Measurements from ENCODE around the gene SPAG8.
A peak's percentile ranks its signal among the peaks of the same experiment; 100 is the strongest.

SPAG8 gene

DNA sequence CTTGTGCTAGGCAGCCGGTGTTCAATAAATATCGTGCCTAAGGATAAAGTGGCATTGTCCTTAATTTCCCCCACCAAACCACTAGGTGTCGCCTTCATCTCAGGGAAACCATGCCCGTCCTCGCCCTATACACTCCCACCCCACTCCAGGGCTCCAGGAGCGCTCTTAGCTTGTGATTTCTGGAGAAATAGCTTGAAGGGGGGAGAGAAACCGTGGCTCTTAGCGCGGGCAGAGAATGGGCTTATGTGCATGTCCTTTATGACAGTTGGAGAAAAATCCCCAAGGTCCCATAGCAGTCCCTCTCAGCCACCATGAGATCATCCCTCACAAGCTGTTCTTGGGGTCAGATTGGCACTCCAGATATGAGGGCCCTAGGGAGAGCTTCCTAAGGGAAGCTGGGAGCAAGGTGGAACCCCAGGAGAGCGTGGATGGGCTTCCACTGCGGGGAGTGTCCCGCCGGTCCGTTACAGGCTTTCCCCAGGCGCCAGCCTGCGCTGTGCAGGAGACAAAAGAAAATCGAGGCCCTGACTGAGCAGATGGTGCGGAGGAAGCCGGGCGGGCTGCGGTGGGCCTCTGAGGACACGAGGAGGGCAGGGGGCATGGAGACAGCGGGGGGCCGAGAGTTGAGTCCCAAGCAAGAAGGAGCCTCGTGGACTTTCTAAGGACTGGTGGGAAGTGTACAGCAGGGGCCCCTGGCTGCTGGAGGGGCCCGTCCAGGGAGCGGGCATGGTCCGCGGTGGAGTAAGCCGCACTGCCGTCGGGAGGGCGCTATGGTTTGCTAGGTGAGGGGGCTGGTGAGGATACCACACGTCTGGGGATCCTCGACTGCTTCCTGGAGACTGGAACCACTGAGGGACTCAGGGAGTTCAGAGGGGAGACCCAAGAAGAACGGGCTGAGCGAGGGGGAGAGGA lies 21.4 kb downstream of the SPAG8 start:
- no peaks in the 10 kb centered on the region for H3K36me3 ChIP-seq (ENCODE audit: insufficient read depth, low read length)
- no peaks in the 10 kb centered on the region for H3K9me3 ChIP-seq (ENCODE audit: control insufficient read depth, insufficient read depth, low read length)
- peak overlapping the region; percentile 38 for H3K9ac ChIP-seq (ENCODE audit: low read depth, low read length)
- peaks cover 4% of the 10 kb centered on the region; the same call in 1 of the 2 replicates for H3K4me1 ChIP-seq (ENCODE audit: insufficient read depth, low read length)

DNA sequence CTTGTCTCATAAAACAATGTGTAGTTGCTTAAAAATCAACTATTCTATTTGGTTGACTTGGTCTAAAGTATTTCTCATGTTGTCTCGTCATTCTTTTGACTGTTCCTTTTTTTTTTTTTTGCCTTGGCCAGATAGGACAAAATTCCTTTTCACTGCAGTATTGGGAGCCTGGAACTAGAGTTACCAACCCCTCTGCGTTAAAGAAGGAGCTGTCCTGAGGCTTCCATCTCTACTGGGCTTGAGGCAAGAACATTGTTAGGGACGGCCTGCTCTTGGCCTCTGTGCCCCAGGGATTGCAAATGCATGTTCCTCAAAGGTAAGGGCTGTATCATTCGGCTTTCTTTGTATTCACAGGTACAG lies 22.1 kb downstream of the SPAG8 start:
- no peaks in the 10 kb centered on the region; the same call in 1 of the 2 replicates for H3K9me3 ChIP-seq (ENCODE audit: control insufficient read depth, insufficient read depth, low read length)
- H3K9ac ChIP-seq (ENCODE audit: low read depth, low read length): no peak overlapping the region
- no peaks in the 10 kb centered on the region for H3K36me3 ChIP-seq (ENCODE audit: insufficient read depth, low read length)
- peaks cover 4% of the 10 kb centered on the region; the same call in 1 of the 2 replicates for H3K4me1 ChIP-seq (ENCODE audit: insufficient read depth, low read length)

DNA sequence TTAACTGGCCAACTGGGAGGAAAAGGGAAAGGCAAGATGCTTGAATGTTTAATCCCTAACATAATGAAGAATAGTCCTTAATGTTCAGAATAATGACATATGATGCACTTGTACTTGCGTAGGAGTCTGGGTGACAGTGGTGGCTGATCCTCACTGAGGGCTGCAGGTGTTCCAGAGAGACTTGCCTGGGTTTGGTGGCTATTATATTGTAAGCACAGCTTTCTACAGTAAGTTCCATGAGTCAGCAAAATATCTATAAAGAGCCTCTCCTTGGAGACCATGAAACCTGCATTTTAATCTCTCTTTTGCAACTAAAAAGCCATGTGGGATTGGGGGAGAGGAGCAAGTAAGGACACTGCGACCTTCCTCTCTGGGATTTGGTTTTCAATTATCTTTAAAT lies 22.5 kb downstream of the SPAG8 start:
- Histone ChIP-seq H3K4me1 (ENCODE audit: insufficient read depth, low read length) (peaks cover 4% of the 10 kb centered on the region; the same call in 1 of the 2 replicates), H3K9me3 (ENCODE audit: control insufficient read depth, insufficient read depth, low read length) (no peaks in the 10 kb centered on the region; the same call in 1 of the 2 replicates), H3K9ac (ENCODE audit: low read depth, low read length) (no peak overlapping the region), H3K36me3 (ENCODE audit: insufficient read depth, low read length) (no peaks in the 10 kb centered on the region)

DNA sequence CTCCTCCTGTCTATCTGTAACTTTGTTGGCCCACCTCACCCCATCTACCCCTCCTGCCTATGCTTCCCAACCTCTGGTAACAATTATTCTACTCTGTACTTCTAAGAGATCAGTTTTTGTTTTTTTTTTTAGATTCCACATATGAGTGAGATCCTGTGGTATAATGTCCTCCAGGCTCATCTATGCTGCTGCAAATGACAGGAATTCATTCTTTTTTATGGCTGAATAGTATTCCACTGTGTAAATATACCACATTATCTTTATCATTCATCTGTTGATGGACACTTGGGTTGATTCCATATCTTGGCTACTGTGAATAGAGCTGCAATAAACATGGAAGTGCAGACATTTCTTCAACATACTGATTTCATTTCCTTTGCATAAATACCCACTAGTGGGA lies 28.6 kb downstream of the SPAG8 start:
- no peaks in the 10 kb centered on the region for H3K4me1 ChIP-seq (ENCODE audit: insufficient read depth, low read length)
- H3K9ac ChIP-seq (ENCODE audit: low read depth, low read length): no peak overlapping the region
- no peaks in the 10 kb centered on the region for H3K36me3 ChIP-seq (ENCODE audit: insufficient read depth, low read length)
- no peaks in the 10 kb centered on the region; the same call in 1 of the 2 replicates for H3K9me3 ChIP-seq (ENCODE audit: control insufficient read depth, insufficient read depth, low read length)

DNA sequence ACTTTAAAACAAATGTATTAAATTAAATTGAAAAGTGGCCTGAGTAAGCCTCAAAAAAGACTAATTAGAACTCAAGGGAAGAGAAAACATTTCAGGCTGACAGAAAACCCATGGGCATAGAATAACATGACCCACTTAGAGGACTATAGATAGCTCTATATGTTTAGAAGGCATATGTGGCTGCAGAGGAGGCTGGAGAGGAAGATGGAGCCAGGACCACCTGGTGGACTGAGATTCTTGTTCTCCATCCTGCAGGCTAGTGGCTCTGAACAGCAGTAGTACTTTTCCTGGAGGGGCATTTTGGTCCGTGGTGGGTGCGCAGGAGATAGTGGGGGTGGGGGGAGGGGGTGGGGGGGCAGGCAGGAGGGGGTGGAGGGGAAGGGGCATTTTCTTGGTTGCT lies 31.0 kb downstream of the SPAG8 start:
- no peak overlapping the region for H3K9ac ChIP-seq (ENCODE audit: low read depth, low read length)
- H3K4me1 ChIP-seq (ENCODE audit: insufficient read depth, low read length): peaks cover 1% of the 10 kb centered on the region; the same call in 1 of the 2 replicates
- H3K9me3 ChIP-seq (ENCODE audit: control insufficient read depth, insufficient read depth, low read length): no peaks in the 10 kb centered on the region; the same call in 1 of the 2 replicates
- H3K36me3 ChIP-seq (ENCODE audit: insufficient read depth, low read length): no peaks in the 10 kb centered on the region

- no peaks in the 10 kb centered on the region for H3K36me3 ChIP-seq (ENCODE audit: insufficient read depth, low read length)
- no peaks in the 10 kb centered on the region for H3K9me3 ChIP-seq (ENCODE audit: control insufficient read depth, insufficient read depth, low read length)
- H3K9ac ChIP-seq (ENCODE audit: low read depth, low read length): no peak overlapping the region
- H3K4me1 ChIP-seq (ENCODE audit: insufficient read depth, low read length): peaks cover 14% of the 10 kb centered on the region; the same call in 1 of the 2 replicates
Measured at GRCh38 chr9:35778496-35778895, 33.6 kb downstream of the SPAG8 start.

- peaks cover 14% of the 10 kb centered on the region; the same call in 1 of the 2 replicates for H3K4me1 ChIP-seq (ENCODE audit: insufficient read depth, low read length)
- H3K9ac ChIP-seq (ENCODE audit: low read depth, low read length): no peak overlapping the region
- no peaks in the 10 kb centered on the region for H3K36me3 ChIP-seq (ENCODE audit: insufficient read depth, low read length)
- no peaks in the 10 kb centered on the region for H3K9me3 ChIP-seq (ENCODE audit: control insufficient read depth, insufficient read depth, low read length)
Measured at GRCh38 chr9:35776018-35776417, 36.0 kb downstream of the SPAG8 start.

- peaks cover 14% of the 10 kb centered on the region; the same call in 1 of the 2 replicates for H3K4me1 ChIP-seq (ENCODE audit: insufficient read depth, low read length)
- no peaks in the 10 kb centered on the region for H3K36me3 ChIP-seq (ENCODE audit: insufficient read depth, low read length)
- no peak overlapping the region for H3K9ac ChIP-seq (ENCODE audit: low read depth, low read length)
- H3K9me3 ChIP-seq (ENCODE audit: control insufficient read depth, insufficient read depth, low read length): no peaks in the 10 kb centered on the region
Measured at GRCh38 chr9:35774907-35775635, 37.0 kb downstream of the SPAG8 start.

DNA sequence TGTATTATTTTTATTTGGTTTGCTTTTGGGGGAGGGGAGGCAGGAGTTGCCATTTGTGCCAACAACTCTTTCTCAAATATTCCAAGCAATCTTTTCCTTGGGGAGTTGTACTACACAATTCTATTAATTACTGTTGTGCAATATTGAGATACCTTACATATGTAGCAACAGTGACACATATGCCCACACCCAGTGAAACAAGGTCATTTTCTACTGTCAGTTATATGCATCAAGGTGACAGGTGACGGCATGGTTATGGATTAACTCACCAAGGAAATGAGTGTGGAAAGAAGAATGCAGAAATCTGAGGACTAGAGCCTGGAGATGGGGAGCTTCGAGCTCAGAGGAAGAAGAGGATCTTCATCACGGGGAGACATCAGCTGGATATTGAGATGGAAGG lies 40.1 kb downstream of the SPAG8 start:
- H3K9me3 ChIP-seq (ENCODE audit: control insufficient read depth, insufficient read depth, low read length): no peaks in the 10 kb centered on the region
- H3K4me1 ChIP-seq (ENCODE audit: insufficient read depth, low read length): peaks cover 14% of the 10 kb centered on the region; the same call in 1 of the 2 replicates
- H3K36me3 ChIP-seq (ENCODE audit: insufficient read depth, low read length): no peaks in the 10 kb centered on the region
- no peak overlapping the region for H3K9ac ChIP-seq (ENCODE audit: low read depth, low read length)

DNA sequence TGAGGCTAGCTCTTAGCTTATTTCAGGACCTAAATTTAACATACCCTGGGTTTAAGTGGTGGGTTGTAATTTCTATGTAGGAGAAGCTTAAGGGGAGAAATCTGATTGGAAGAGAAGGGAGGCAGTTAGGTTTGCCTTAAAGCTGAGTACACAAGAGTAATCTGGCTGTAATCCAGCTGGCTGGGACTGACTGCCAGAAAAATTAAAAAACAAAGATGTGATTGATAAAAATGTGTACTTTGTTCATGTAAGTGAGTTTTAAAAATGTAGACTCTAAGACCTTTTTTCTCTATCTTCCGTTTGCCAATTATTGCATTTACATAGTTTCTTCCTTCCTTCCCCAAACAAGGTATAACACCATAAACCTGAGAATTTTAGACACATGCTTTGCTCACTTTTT lies 40.5 kb downstream of the SPAG8 start:
- no peak overlapping the region for H3K9ac ChIP-seq (ENCODE audit: low read depth, low read length)
- no peaks in the 10 kb centered on the region for H3K9me3 ChIP-seq (ENCODE audit: control insufficient read depth, insufficient read depth, low read length)
- H3K4me1 ChIP-seq (ENCODE audit: insufficient read depth, low read length): peaks cover 14% of the 10 kb centered on the region; the same call in 1 of the 2 replicates
- H3K36me3 ChIP-seq (ENCODE audit: insufficient read depth, low read length): no peaks in the 10 kb centered on the region

GRCh38 chr9:35771075-35771433 lies 41.0 kb downstream of the SPAG8 start:
- Histone ChIP-seq H3K36me3 (ENCODE audit: insufficient read depth, low read length) (no peaks in the 10 kb centered on the region), H3K9me3 (ENCODE audit: control insufficient read depth, insufficient read depth, low read length) (no peaks in the 10 kb centered on the region), H3K4me1 (ENCODE audit: insufficient read depth, low read length) (peaks cover 12% of the 10 kb centered on the region; the same call in 1 of the 2 replicates), H3K9ac (ENCODE audit: low read depth, low read length) (no peak overlapping the region)

DNA sequence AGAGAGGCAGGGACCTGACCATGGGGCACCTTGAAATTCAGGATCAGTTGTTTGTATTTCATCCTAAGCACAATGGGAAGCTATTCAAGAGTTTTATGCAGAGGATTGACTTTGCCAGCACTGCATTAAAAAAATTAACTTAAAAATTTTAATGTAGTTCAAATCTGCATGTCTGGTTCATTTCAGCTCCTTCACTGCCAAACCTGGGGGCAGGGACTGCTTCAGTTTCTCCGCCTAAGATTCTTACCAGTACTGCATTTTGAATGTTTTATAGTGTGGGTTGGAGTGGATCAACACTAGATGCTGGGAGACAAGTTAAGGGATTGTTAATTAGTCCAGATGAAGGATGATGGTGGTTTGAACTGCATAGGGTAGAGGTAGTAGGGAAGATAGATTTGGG lies 42.3 kb downstream of the SPAG8 start:
- Histone ChIP-seq H3K36me3 (ENCODE audit: insufficient read depth, low read length) (no peaks in the 10 kb centered on the region), H3K4me1 (ENCODE audit: insufficient read depth, low read length) (no peaks in the 10 kb centered on the region), H3K9ac (ENCODE audit: low read depth, low read length) (no peak overlapping the region), H3K9me3 (ENCODE audit: control insufficient read depth, insufficient read depth, low read length) (no peaks in the 10 kb centered on the region)

GRCh38 chr9:35767458-35767857 lies 44.6 kb downstream of the SPAG8 start:
- no peaks in the 10 kb centered on the region for H3K4me1 ChIP-seq (ENCODE audit: insufficient read depth, low read length)
- no peaks in the 10 kb centered on the region for H3K36me3 ChIP-seq (ENCODE audit: insufficient read depth, low read length)
- no peak overlapping the region for H3K9ac ChIP-seq (ENCODE audit: low read depth, low read length)
- H3K9me3 ChIP-seq (ENCODE audit: control insufficient read depth, insufficient read depth, low read length): no peaks in the 10 kb centered on the region

- Histone ChIP-seq H3K9ac (ENCODE audit: low read depth, low read length) (no peak overlapping the region), H3K4me1 (ENCODE audit: insufficient read depth, low read length) (no peaks in the 10 kb centered on the region), H3K36me3 (ENCODE audit: insufficient read depth, low read length) (no peaks in the 10 kb centered on the region), H3K9me3 (ENCODE audit: control insufficient read depth, insufficient read depth, low read length) (no peaks in the 10 kb centered on the region)
Measured at GRCh38 chr9:35766997-35767396, 45.1 kb downstream of the SPAG8 start.
